Neural progenitor cell (in vitro differentiated cells): ENCODE data around the gene CBFA2T3.

ENCODE experiments used
- CTCF ChIP-seq: fragments of 200-600 bp; sonication (generic); IDR thresholded peaks from 2 replicates; pipeline ENCODE4 v1.5.1; 2017; ENCODE audit warnings: antibody characterized with exemption, mild to moderate bottlenecking
- EZH2 ChIP-seq: fragments of 200-600 bp; sonication (generic); IDR thresholded peaks from 2 replicates; pipeline ENCODE4 v1.6.1; 2017; ENCODE audit warnings: antibody characterized with exemption, mild to moderate bottlenecking, moderate library complexity
- EZH2phosphoT487 ChIP-seq: fragments of 200-600 bp; sonication (generic); IDR thresholded peaks from 2 replicates; pipeline ENCODE4 v1.6.1; 2017; ENCODE audit warnings: antibody characterized with exemption

DNA sequence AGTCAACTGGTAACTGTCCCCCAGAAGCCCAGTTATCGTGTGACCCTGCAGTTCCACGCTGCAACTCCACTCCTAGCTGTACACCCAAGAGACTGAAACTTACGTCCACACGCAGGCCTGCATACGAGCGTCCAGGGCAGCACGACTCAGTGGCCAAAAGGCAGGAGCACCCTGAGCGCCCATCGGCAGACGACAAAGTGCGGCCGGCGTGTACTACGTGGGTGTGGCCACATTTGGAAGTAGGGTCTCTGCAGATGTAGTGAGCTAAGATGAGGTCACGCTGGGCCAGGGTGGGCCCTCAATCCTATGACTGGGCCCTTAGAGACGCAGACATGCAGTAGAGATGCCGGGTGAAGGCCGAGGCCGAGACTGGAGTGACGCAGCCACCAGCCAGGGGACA, 133.8 kb downstream of the CBFA2T3 start:
- TF ChIP-seq CTCF (no peak), EZH2phosphoT487 (no peak), EZH2 (no peak)
